Measurements from ENCODE around the gene PPIE. TPM values are rescaled to one million over a fixed set of nuclear protein-coding genes. Genes with fewer than 3 reads are reported as not detected.

Gene PPIE
- total and polyA plus RNA-seq, 8 donors: 34.9 to 206 (median 48.8) TPM

- WGBS, 5 donors: 95 to 99% (median 96%) methylated on average over 6 to 7 of the region's 7 CpGs
- H3K9me3 ChIP-seq: no peaks in the 10 kb centered on the region
- no peak overlapping the region for H3K4me3 ChIP-seq
- no peaks in the 10 kb centered on the region for H3K27me3 ChIP-seq
- no peak for DNase-seq
- peaks cover 0 to 23% (median 9%) of the 10 kb centered on the region in 4 donors for H3K4me1 ChIP-seq
- peaks cover 80 to 100% (median 100%) of the 10 kb centered on the region in 4 donors for H3K36me3 ChIP-seq
- H3K27ac ChIP-seq: no peak overlapping the region
- intact Hi-C loops (cut with DNase I; ENCODE audit: low total_unique reads): no loop called here
- no peak for TF ChIP-seq CTCF (IDR thresholded peaks at IDR 0.05)
- no peak for TF ChIP-seq POLR2AphosphoS5 (IDR thresholded peaks at IDR 0.05)
- TF ChIP-seq POLR2A (IDR thresholded peaks at IDR 0.05): no peak
- TF ChIP-seq EP300 (IDR thresholded peaks at IDR 0.05): no peak
Observed at GRCh38 chr1:39751595-39751994, 12.9 kb downstream of the PPIE start.

- no peak for DNase-seq
- Histone ChIP-seq H3K36me3 (peaks cover 83 to 100% (median 100%) of the 10 kb centered on the region in 4 donors), H3K27me3 (no peaks in the 10 kb centered on the region), H3K4me3 (no peak overlapping the region), H3K4me1 (peaks cover 0 to 23% (median 9%) of the 10 kb centered on the region in 4 donors), H3K9me3 (no peaks in the 10 kb centered on the region), H3K27ac (peak overlapping the region in 1 of 5 donors; percentile 55)
- intact Hi-C loops (cut with DNase I; ENCODE audit: low total_unique reads): no loop called here
- TF ChIP-seq POLR2AphosphoS5 (IDR thresholded peaks at IDR 0.05): no peak
- TF ChIP-seq CTCF (IDR thresholded peaks at IDR 0.05): no peak
- no peak for TF ChIP-seq POLR2A (IDR thresholded peaks at IDR 0.05)
- no peak for TF ChIP-seq EP300 (IDR thresholded peaks at IDR 0.05)
- 88 to 94% (median 90%) methylated on average over 6 of the region's 6 CpGs for WGBS, 5 donors
Observed at GRCh38 chr1:39752703-39753102, 14.0 kb downstream of the PPIE start.

DNA sequence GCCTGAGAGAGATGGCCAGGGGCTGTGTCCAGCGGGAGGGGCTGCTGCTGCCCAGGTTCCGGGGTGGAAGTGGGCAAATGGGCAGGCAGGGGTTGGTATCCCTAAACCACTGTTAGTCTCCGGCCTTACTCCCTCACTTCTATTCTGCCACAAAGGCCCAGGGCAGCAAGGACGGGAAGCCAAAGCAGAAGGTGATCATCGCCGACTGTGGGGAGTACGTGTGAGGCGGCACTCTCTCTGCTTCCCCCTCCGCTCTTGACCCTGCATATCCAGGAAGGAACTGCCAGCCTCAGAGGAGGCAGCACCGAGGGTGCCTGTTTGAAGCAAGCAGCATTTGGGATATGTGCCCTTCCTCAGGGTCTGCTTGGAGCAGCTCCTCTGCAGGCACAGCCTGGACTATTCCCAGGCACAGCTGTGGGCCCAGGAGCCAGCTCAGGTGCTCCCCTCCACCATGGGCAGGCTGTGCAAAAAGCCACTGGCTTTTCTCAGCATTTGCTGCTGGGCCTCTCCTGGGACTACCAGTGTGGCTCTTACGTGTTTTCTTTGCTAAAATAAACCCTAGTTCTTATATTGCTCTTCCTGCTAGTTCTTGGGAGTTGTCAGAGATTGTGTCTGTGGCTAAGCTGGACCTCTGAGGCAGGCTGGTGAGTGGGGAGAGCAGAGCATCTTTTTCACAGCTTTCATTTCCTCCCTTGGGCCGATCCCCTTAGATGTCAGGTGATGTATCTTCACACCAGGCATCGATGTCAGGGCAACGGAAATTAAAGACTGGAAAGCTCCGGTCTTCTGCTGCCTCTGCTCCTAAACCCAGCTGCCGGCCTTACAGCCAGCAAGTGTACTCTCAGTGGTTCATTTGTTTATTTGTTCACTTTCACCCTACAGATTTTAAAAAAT is 14.7 kb downstream of the PPIE start:
- DNase-seq: no peak
- Histone ChIP-seq H3K36me3 (peaks cover 78 to 100% (median 100%) of the 10 kb centered on the region in 4 donors), H3K9me3 (no peaks in the 10 kb centered on the region), H3K27ac (peak overlapping the region in 2 of 5 donors; percentile 39 to 55), H3K27me3 (no peaks in the 10 kb centered on the region), H3K4me3 (no peak overlapping the region), H3K4me1 (peaks cover 0 to 23% (median 9%) of the 10 kb centered on the region in 4 donors)
- intact Hi-C loops (cut with DNase I; ENCODE audit: low total_unique reads): no loop called here
- 85 to 95% (median 94%) methylated on average over 16 of the region's 16 CpGs for WGBS, 5 donors
- TF ChIP-seq POLR2AphosphoS5 (IDR thresholded peaks at IDR 0.05) (no peak), EP300 (IDR thresholded peaks at IDR 0.05) (no peak), POLR2A (IDR thresholded peaks at IDR 0.05) (no peak), CTCF (IDR thresholded peaks at IDR 0.05) (no peak)

- intact Hi-C loops (cut with DNase I; ENCODE audit: low total_unique reads): no loop called here
- Histone ChIP-seq H3K27me3 (no peaks in the 10 kb centered on the region), H3K4me3 (no peak overlapping the region), H3K27ac (peak overlapping the region in 2 of 5 donors; percentile 39 to 55), H3K36me3 (peaks cover 77 to 100% (median 100%) of the 10 kb centered on the region in 4 donors), H3K9me3 (no peaks in the 10 kb centered on the region), H3K4me1 (peaks cover 0 to 23% (median 9%) of the 10 kb centered on the region in 4 donors)
- no peak for DNase-seq
- WGBS, 5 donors: 38 to 57% (median 49%) methylated on average over 2 of the region's 2 CpGs
- TF ChIP-seq CTCF (IDR thresholded peaks at IDR 0.05): no peak
- TF ChIP-seq EP300 (IDR thresholded peaks at IDR 0.05): no peak
- TF ChIP-seq POLR2A (IDR thresholded peaks at IDR 0.05): no peak
- no peak for TF ChIP-seq POLR2AphosphoS5 (IDR thresholded peaks at IDR 0.05)
Observed at GRCh38 chr1:39754026-39754570, 15.4 kb downstream of the PPIE start.
